H9 (cell line): ENCODE measurements around the gene GAMT. TPM values are rescaled to one million over a fixed set of nuclear protein-coding genes. Genes with fewer than 3 reads are reported as not detected.

ENCODE experiments used
- DNase-seq: peaks from one replicate; pipeline ENCODE4 v3.0.0-alpha.2; 2017
- H2AFZ ChIP-seq: one replicate; pipeline ENCODE4 v1.6.1; 2013; ENCODE audit warnings: mild to moderate bottlenecking, low read length, control low read depth, moderate library complexity
- H2AK5ac ChIP-seq: 2 replicates; pipeline ENCODE4 v1.6.1; 2013; ENCODE audit warnings: low read length, control low read depth, mixed read lengths; ENCODE audit not compliant: insufficient read length
- H2BK120ac ChIP-seq: one replicate; pipeline ENCODE4 v1.6.1; 2013; ENCODE audit warnings: low read depth, mild to moderate bottlenecking, low read length, control low read depth, inconsistent platforms; ENCODE audit not compliant: poor library complexity, severe bottlenecking
- H2BK12ac ChIP-seq: 2 replicates; pipeline ENCODE4 v1.6.1; 2013; ENCODE audit warnings: low read length, control low read depth, mixed read lengths, low read depth; ENCODE audit not compliant: insufficient read length
- H2BK15ac ChIP-seq: 2 replicates; pipeline ENCODE4 v1.6.1; 2013; ENCODE audit warnings: low read depth, low read length, control low read depth
- H2BK20ac ChIP-seq: one replicate; pipeline ENCODE4 v1.6.1; 2013; ENCODE audit warnings: low read depth, mild to moderate bottlenecking, low read length, control low read depth, inconsistent platforms; ENCODE audit not compliant: poor library complexity, severe bottlenecking
- H2BK5ac ChIP-seq: 2 replicates; pipeline ENCODE4 v1.6.1; 2013; ENCODE audit warnings: low read length, control low read depth, mixed read lengths; ENCODE audit not compliant: insufficient read length
- H3K14ac ChIP-seq: 2 replicates; pipeline ENCODE4 v1.6.1; 2013; ENCODE audit warnings: low read length, control low read depth; ENCODE audit not compliant: insufficient read depth
- H3K18ac ChIP-seq: 2 replicates; pipeline ENCODE4 v1.6.1; 2013; ENCODE audit warnings: low read depth, mild to moderate bottlenecking, mixed read lengths, low read length, control low read depth; ENCODE audit not compliant: insufficient read length
- H3K23ac ChIP-seq: 2 replicates; pipeline ENCODE4 v1.6.1; 2013; ENCODE audit warnings: low read length, control low read depth, mixed read lengths, low read depth; ENCODE audit not compliant: insufficient read length
- H3K23me2 ChIP-seq: 2 replicates; pipeline ENCODE4 v1.6.1; 2013; ENCODE audit warnings: low read depth, mild to moderate bottlenecking, mixed read lengths, low read length, control low read depth; ENCODE audit not compliant: insufficient read length, poor library complexity, severe bottlenecking
- H3K27ac ChIP-seq: 2 replicates; pipeline ENCODE4 v1.5.1; 2013; ENCODE audit warnings: low read length, control low read depth, mixed read lengths, low read depth; ENCODE audit not compliant: insufficient read length
- H3K27me3 ChIP-seq: 2 replicates; pipeline ENCODE4 v1.6.1; 2013; ENCODE audit warnings: low read length, control low read depth, inconsistent platforms; ENCODE audit not compliant: insufficient read depth
- H3K4ac ChIP-seq: 2 replicates; pipeline ENCODE4 v1.6.1; 2013; ENCODE audit warnings: low read depth, mild to moderate bottlenecking, control low read depth, inconsistent platforms, low read length, moderate library complexity
- H3K4me1 ChIP-seq: 2 replicates; pipeline ENCODE4 v1.6.1; 2013; ENCODE audit warnings: low read length, control low read depth, inconsistent platforms; ENCODE audit not compliant: insufficient read depth
- H3K4me2 ChIP-seq: 2 replicates; pipeline ENCODE4 v1.6.1; 2013; ENCODE audit warnings: low read length, control low read depth, mixed read lengths; ENCODE audit not compliant: insufficient read length, insufficient read depth
- H3K56ac ChIP-seq: 2 replicates; pipeline ENCODE4 v1.6.1; 2013; ENCODE audit warnings: low read depth, mild to moderate bottlenecking, mixed read lengths, low read length, control low read depth; ENCODE audit not compliant: insufficient read length
- H3K79me1 ChIP-seq: 2 replicates; pipeline ENCODE4 v1.6.1; 2013; ENCODE audit warnings: low read depth, mild to moderate bottlenecking, moderate library complexity, low read length, control low read depth, inconsistent platforms; ENCODE audit not compliant: insufficient read depth, poor library complexity, severe bottlenecking
- H3K79me2 ChIP-seq: 2 replicates; pipeline ENCODE4 v1.6.1; 2013; ENCODE audit warnings: low read length, control low read depth, inconsistent platforms; ENCODE audit not compliant: insufficient read depth
- H3K9ac ChIP-seq: 2 replicates; pipeline ENCODE4 v1.6.1; 2013; ENCODE audit warnings: low read length, control low read depth, mixed read lengths; ENCODE audit not compliant: insufficient read length; ENCODE audit errors: extremely low read depth
- H3K9me3 ChIP-seq: one replicate; pipeline ENCODE4 v1.6.1; 2013; ENCODE audit warnings: low read depth, low read length, inconsistent platforms; ENCODE audit not compliant: control insufficient read depth
- H3T11ph ChIP-seq: one replicate; pipeline ENCODE4 v1.6.1; 2013; ENCODE audit warnings: mild to moderate bottlenecking, low read length, control low read depth, inconsistent platforms
- H4K20me1 ChIP-seq: one replicate; pipeline ENCODE4 v1.6.1; 2013; ENCODE audit not compliant: control insufficient read depth, insufficient read length, insufficient read depth
- H4K5ac ChIP-seq: 2 replicates; pipeline ENCODE4 v1.6.1; 2013; ENCODE audit warnings: low read depth, mild to moderate bottlenecking, mixed read lengths, low read length, control low read depth; ENCODE audit not compliant: insufficient read length
- H4K8ac ChIP-seq: replicated peaks from 2 replicates; pipeline ENCODE4 v1.6.1; 2013; ENCODE audit warnings: low read length, control low read depth, mixed read lengths, low read depth; ENCODE audit not compliant: insufficient read length
- H4K91ac ChIP-seq: 2 replicates; pipeline ENCODE4 v1.6.1; 2013; ENCODE audit warnings: low read depth, mild to moderate bottlenecking, moderate library complexity, mixed read lengths, low read length, control low read depth; ENCODE audit not compliant: insufficient read length
- H3K27ac Mint-ChIP-seq, 3 experiments: 2 replicates in 2 of 3; 3 replicates in 1 of 3; pipeline ENCODE4 v1.8.0; 2020 to 2021; ENCODE audit warnings: mixed read lengths in 3 of 3, mild to moderate bottlenecking in 1 of 3, moderate library complexity in 1 of 3
- H3K27me3 Mint-ChIP-seq: 2 replicates; pipeline ENCODE4 v1.8.0; 2021; ENCODE audit warnings: low read depth, mild to moderate bottlenecking, moderate library complexity, mixed read lengths
- H3K36me3 Mint-ChIP-seq, 3 experiments: 2 replicates in 2 of 3; 3 replicates in 1 of 3; pipeline ENCODE4 v1.8.0; 2020 to 2021; ENCODE audit warnings: low read depth in 3 of 3, mixed read lengths in 3 of 3; ENCODE audit not compliant: insufficient read depth in 1 of 3
- H3K4me1 Mint-ChIP-seq, 2 experiments: 2 replicates each; pipeline ENCODE4 v1.8.0; 2020; ENCODE audit warnings: mixed read lengths in 2 of 2
- H3K4me3 Mint-ChIP-seq, 2 experiments: 2 replicates in 1 of 2; 3 replicates in 1 of 2; pipeline ENCODE4 v1.8.0; 2020 to 2021; ENCODE audit warnings: mild to moderate bottlenecking in 2 of 2, mixed read lengths in 2 of 2, moderate library complexity in 1 of 2
- H3K9me3 Mint-ChIP-seq, 2 experiments: 2 replicates in 1 of 2; 3 replicates in 1 of 2; pipeline ENCODE4 v1.8.0; 2020; ENCODE audit warnings: mild to moderate bottlenecking in 2 of 2, mixed read lengths in 2 of 2, moderate library complexity in 1 of 2
- WGBS: extraction: QIAGEN DNeasy Blood & Tissue Kit; methylation state at CpG from one replicate; pipeline ENCODE4 v1.1.7; 2013; ENCODE audit warnings: missing lambda C conversion rate, low lambda C conversion rate, mixed read lengths; ENCODE audit not compliant: insufficient read length; ENCODE audit errors: extremely low coverage; 5-methylcytosine and 5-hydroxymethylcytosine counted together
- total RNA-seq: library from RNA; stranded (reverse); gene quantifications from 2 replicates; pipeline ENCODE4 v1.2.1, GENCODE V29; 2021
- TF ChIP-seq, protein P1 (sequence below): fragments of 200-600 bp; sonication (generic); conservative IDR thresholded peaks from 3 replicates; pipeline ENCODE4 v1.8.0; 2021; ENCODE audit warnings: antibody characterized with exemption, mild to moderate bottlenecking

The GAMT gene
- total RNA-seq, 1 experiment from 2014 or later = 26.6 TPM

DNA sequence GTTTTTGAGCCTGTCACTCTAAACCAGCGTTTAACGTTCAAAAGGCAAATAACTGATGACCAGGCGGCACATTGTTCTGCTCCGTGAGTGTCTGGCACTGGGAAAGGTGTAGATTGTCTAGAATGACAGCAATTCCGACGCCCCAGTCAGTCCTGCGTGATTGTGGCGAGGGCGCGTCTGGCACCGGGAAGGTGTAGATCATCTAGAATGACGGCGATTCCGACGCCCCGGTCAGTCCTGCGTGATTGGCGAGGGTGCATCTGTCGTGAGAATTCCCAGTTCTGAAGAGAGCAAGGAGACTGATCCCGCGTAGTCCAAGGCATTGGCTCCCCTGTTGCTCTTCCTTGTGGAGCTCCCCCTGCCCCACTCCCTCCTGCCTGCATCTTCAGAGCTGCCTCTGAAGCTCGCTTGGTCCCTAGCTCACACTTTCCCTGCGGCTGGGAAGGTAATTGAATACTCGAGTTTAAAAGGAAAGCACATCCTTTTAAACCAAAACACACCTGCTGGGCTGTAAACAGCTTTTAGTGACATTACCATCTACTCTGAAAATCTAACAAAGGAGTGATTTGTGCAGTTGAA, 43.7 kb downstream of the GAMT start:
- peak overlapping the region; percentile 14 to 54; a peak in 4 of 5 replicates for H3K4me3 Mint-ChIP-seq

More for the DNA sequence above, 43.7 kb downstream of the GAMT start:
- H3K9ac ChIP-seq = no peak overlapping the region
- no peak overlapping the region for H2BK5ac ChIP-seq
- no peak overlapping the region for H2BK20ac ChIP-seq
- H3K4me2 ChIP-seq = no peak overlapping the region
- no peak overlapping the region for H3K56ac ChIP-seq
- H3K4ac ChIP-seq = no peak overlapping the region
- no peak overlapping the region for H2BK12ac ChIP-seq
- H3K27ac ChIP-seq = no peak overlapping the region
- no peaks in the 10 kb centered on the region for H3K4me1 ChIP-seq
- H3K9me3 ChIP-seq = no peaks in the 10 kb centered on the region
- peaks cover 49 to 62% of the 10 kb centered on the region in 2 experiments for H3K4me1 Mint-ChIP-seq
- H3K27me3 ChIP-seq = no peaks in the 10 kb centered on the region
- H3K14ac ChIP-seq = no peak overlapping the region
- no peak overlapping the region for H3K23ac ChIP-seq
- H3K79me1 ChIP-seq = no peaks in the 10 kb centered on the region
- H2AFZ ChIP-seq = no peak overlapping the region
- peaks cover 1% of the 10 kb centered on the region; the same call in 1 of the 2 replicates for H3K27me3 Mint-ChIP-seq
- DNase-seq = peak; percentile 70
- peaks cover 15% of the 10 kb centered on the region for H3K23me2 ChIP-seq
- H4K91ac ChIP-seq = no peak overlapping the region
- H4K8ac ChIP-seq = no peak overlapping the region
- H2AK5ac ChIP-seq = no peak overlapping the region
- no peaks in the 10 kb centered on the region for H3K79me2 ChIP-seq
- H3K36me3 Mint-ChIP-seq = peaks cover 17 to 64% (median 58%) of the 10 kb centered on the region in 3 experiments
- H4K5ac ChIP-seq = no peak overlapping the region
- WGBS = no CpG with 5 or more reads among the region's 24 CpGs
- H4K20me1 ChIP-seq = peaks cover 2% of the 10 kb centered on the region
- no peak overlapping the region for H3K18ac ChIP-seq
- peak overlapping the region; percentile 17 to 70 (median 22); a peak in 5 of 7 replicates for H3K27ac Mint-ChIP-seq
- H2BK15ac ChIP-seq = no peak overlapping the region
- TF ChIP-seq, protein P1, sequence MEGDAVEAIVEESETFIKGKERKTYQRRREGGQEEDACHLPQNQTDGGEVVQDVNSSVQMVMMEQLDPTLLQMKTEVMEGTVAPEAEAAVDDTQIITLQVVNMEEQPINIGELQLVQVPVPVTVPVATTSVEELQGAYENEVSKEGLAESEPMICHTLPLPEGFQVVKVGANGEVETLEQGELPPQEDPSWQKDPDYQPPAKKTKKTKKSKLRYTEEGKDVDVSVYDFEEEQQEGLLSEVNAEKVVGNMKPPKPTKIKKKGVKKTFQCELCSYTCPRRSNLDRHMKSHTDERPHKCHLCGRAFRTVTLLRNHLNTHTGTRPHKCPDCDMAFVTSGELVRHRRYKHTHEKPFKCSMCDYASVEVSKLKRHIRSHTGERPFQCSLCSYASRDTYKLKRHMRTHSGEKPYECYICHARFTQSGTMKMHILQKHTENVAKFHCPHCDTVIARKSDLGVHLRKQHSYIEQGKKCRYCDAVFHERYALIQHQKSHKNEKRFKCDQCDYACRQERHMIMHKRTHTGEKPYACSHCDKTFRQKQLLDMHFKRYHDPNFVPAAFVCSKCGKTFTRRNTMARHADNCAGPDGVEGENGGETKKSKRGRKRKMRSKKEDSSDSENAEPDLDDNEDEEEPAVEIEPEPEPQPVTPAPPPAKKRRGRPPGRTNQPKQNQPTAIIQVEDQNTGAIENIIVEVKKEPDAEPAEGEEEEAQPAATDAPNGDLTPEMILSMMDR = no peak
- no peak overlapping the region for H3T11ph ChIP-seq
- H2BK120ac ChIP-seq = no peak overlapping the region
- no peaks in the 10 kb centered on the region for H3K9me3 Mint-ChIP-seq
